GM19395 (cell line): Measurements from ENCODE around the gene PRKN.

Source experiments
- ATAC-seq: cut with Tn5 transposase; IDR thresholded peaks from one replicate; pipeline ENCODE4 v1.9.1; 2021; ENCODE audit warnings: mild to moderate bottlenecking, moderate library complexity; ENCODE audit not compliant: unreplicated experiment

Gene PRKN

GRCh38 chr6:162151021-162151665 is 576.4 kb downstream of the PRKN start:
- ATAC-seq = no peak

- no peak for ATAC-seq
Measured at GRCh38 chr6:162150295-162150694, 577.3 kb downstream of the PRKN start.

GRCh38 chr6:162149786-162150185 is 577.8 kb downstream of the PRKN start:
- ATAC-seq = no peak

GRCh38 chr6:162147805-162148204 is 579.8 kb downstream of the PRKN start:
- ATAC-seq = no peak

GRCh38 chr6:162147281-162147680 is 580.3 kb downstream of the PRKN start:
- ATAC-seq = no peak

GRCh38 chr6:162140251-162140852 is 587.2 kb downstream of the PRKN start:
- no peak for ATAC-seq

- ATAC-seq = no peak
Measured at GRCh38 chr6:162125659-162126058, 601.9 kb downstream of the PRKN start.

GRCh38 chr6:162124710-162125435 is 602.7 kb downstream of the PRKN start:
- ATAC-seq = no peak

- no peak for ATAC-seq
Measured at GRCh38 chr6:162123797-162124196, 603.8 kb downstream of the PRKN start.

- no peak for ATAC-seq
Measured at GRCh38 chr6:162119341-162119740, 608.2 kb downstream of the PRKN start.

- ATAC-seq = no peak
Measured at GRCh38 chr6:162118706-162119105, 608.9 kb downstream of the PRKN start.

- ATAC-seq = no peak
Measured at GRCh38 chr6:162116902-162117525, 610.6 kb downstream of the PRKN start.

- no peak for ATAC-seq
Measured at GRCh38 chr6:162109480-162110050, 618.0 kb downstream of the PRKN start.

GRCh38 chr6:162108041-162108440 is 619.5 kb downstream of the PRKN start:
- no peak for ATAC-seq

- ATAC-seq = no peak
Measured at GRCh38 chr6:162100096-162100495, 627.5 kb downstream of the PRKN start.

GRCh38 chr6:162099685-162100084 is 627.9 kb downstream of the PRKN start:
- no peak for ATAC-seq

- ATAC-seq = no peak
Measured at GRCh38 chr6:162092816-162093502, 634.6 kb downstream of the PRKN start.

- no peak for ATAC-seq
Measured at GRCh38 chr6:162090734-162091133, 636.8 kb downstream of the PRKN start.

- ATAC-seq = no peak
Measured at GRCh38 chr6:162088091-162088490, 639.5 kb downstream of the PRKN start.

- no peak for ATAC-seq
Measured at GRCh38 chr6:162085561-162085960, 642.0 kb downstream of the PRKN start.

GRCh38 chr6:162082520-162082919 is 645.0 kb downstream of the PRKN start:
- ATAC-seq = no peak
